ENCODE data around the gene ACADS.

The ACADS gene

DNA sequence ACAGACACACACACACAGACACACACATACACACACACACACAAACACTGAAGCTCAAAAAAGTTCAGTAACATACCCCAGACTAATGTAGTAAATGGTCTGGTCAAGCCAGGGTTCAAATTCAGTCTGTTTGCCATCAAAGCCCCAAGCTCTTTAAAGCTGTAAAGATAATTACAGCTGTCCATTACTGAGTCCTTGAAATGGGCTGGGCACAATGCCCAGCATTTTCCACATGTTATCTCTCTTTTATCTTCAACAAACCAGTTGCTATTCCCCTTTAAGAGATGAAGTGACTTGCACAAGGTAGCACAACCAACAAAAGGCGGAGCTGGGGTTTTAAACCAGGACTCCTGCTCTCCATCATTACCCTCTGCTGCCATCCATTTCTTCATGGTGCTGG is 23.0 kb upstream of the ACADS start:
- no peak for DNase-seq (ENCODE audit: low read depth)

DNA sequence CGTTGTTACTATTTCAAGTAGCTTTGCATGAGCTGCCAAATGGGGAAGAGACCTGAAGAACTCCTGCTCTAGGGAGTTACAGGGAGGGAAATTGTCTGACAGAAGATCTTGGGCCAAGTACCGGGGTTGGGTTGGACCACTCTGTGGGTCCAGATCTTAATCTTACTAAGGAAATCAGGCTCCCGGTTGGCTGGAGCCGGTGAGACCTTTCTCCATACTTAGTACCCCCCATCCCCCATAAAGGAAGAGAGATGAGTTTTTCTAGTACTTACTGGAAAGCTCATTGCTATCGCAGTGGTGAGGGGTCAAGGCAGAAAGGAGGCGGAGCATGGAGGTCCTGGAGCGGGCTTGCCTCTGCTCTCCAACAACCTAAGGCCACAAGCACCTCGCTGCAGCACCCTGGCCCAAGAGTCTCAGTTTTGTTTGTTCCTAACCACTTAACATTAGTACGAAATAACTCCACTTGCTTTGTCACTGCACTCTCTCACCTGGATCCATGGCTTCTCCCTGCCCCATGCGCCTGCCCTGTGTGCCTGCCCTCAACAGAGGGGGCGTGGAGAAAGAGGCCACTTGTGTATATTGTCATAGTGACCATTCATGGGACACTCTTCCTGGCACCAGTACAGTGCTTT is 22.2 kb upstream of the ACADS start:
- DNase-seq (ENCODE audit: low read depth): no peak

DNA sequence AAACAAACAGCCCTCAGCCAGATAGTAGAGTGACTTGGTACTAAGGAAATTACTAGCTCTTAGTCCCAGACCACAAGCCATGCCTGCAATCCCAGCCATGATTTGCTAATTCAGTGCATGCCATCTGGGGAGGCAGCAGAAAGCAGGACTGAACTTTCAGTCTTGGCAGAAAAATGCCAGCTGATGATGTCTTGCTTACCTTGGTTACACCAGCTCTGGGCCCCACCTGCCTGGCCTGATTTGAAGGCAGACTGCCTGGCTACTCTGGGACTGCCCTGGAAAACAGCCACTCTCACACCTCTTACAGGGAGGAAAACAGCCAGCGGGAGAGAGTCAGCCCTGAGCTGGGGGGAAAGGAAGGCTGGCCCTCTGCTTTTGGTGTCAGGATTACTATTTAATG is 20.0 kb upstream of the ACADS start:
- no peak for DNase-seq (ENCODE audit: low read depth)

DNA sequence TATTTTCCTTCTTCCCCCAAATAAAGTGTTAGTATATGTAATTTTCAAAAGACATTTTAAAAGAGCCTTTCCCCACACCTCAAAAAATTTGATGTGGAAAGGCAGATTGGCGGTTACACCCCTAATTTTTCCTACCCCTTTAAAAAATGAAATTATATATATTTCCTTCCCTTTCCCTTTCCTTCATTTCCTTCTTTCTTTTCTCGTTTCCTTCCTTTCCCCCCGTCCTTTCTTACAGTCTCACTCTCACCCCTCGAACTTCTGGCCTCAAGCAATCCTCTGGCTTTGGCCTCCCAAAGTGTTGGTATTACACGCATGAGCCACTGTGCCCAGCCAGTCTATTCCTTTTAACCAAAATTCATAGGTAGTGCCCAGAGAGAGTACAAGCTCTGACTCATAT is 19.6 kb upstream of the ACADS start:
- DNase-seq (ENCODE audit: low read depth): no peak

DNA sequence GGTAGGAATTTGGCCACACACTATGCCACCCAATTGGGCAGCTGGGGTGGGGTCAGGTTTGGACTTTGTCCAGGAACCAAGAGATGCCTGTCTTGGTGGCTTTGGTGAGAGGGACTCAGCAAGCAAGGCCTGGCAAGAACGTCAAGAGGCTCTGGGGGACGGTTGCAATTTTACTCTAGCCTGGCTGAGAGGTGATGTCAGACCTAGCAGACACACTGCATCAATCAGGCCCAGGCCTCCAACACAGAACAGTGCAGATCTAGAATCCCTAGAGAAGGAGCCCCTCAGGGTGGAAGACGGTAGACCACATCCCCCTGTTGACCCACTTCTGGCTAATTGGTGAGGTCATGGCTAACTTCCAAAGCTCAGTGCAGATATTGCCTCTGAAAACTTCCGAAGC is 17.0 kb upstream of the ACADS start:
- DNase-seq (ENCODE audit: low read depth): no peak

DNA sequence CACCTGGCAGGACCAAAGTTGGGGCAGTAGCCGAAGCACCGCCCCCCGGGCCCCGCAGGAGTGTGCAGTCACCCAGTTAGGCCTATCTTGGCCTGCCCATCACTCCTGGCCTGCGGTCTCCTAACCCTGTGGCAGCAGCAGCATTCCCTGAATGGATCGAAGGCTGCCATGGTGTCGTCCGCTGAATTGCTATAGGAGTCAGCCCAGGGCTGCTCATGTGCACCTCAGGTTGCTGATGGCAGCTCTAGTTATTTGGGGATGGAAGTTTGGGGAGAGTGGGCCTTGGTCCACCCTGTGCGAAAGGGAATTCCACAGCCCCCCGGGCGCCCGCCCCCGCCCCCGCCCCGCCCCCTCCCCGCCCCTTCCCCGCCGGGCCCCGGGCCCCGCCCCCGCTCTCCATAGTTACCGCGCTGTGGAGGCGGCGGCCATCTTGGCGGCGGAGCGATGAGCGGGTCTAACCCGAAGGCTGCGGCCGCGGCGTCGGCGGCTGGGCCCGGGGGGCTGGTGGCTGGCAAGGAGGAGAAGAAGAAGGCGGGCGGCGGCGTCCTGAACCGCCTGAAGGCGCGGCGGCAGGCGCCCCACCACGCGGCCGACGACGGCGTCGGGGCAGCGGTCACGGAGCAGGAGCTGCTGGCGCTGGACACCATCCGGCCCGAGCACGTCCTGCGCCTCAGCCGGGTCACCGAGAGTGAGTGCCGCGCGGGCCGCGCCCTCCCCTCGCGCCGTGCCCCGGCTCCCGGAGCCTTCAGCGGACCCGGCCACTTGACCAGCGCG is 15.4 kb upstream of the ACADS start, which contains the start of gene UNC119B:
Gene UNC119B (plus strand): TSS at position 428 of the 774 bp plus-strand sequence. CDS start 17 bp downstream, at position 445.
- DNase-seq (ENCODE audit: low read depth): peak; percentile 75

DNA sequence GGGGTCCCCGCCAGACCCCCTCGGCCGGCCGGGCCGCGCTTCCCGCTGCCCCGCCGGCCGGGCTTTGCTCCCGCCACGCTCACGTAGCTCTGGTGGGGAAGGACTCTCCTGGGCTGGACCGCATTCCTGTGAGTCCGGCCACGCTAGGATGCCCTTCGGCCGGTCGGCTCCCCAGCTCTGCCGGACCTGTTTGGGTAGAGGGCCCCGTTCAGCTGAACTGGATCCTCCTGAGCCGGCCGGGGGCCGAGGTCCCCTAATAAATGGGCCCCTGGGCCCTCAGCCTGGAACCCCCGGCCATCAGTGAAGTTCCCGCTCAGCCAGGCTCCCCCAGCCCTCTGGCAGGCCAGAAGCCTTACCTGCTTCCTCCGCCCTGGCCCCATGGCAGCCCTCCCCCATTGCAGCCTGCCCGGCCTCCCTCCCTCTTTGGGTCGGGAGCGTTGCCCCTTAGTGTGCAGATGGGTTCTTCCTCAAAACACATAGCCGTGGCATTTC is 14.8 kb upstream of the ACADS start:
- DNase-seq (ENCODE audit: low read depth): no peak

DNA sequence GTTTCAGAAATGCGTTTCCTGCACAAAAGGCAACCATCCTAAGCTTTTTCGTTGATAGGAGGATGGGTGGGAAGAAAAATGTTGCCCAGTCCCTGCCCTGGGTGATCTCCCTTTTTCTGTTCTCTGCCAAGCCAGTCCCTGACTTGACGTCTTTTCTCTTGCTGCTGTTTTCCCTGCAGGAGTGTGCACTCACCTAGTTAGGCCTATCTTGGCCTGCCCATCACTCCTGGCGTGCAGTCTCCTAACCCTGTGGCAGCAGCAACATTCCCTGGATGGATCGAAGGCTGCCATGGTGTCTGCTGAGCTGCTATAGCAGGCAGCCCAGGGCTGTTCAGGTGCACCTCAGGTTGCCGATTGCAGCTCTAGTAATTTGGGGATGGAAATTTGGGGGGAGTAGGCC is 14.2 kb upstream of the ACADS start:
- no peak for DNase-seq (ENCODE audit: low read depth)

DNA sequence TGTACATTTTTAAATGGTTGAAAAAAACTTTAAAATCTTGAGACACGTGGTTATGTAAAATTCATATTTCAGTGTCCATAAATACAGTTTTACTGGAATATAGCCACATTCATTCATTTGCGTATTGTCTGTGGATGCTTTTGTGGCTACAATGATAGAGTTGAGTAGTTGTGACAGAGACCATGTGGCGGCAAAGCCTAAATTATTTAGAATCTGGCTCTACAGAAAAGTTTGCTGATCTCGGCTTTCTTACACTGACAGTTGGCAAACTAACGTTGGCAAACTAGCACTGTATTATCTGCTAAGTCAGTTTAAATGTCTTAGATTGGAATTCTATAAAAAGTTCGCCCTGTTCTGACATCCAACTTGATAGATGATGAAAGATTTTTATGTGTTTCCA is 13.0 kb upstream of the ACADS start:
- no peak for DNase-seq (ENCODE audit: low read depth)

DNA sequence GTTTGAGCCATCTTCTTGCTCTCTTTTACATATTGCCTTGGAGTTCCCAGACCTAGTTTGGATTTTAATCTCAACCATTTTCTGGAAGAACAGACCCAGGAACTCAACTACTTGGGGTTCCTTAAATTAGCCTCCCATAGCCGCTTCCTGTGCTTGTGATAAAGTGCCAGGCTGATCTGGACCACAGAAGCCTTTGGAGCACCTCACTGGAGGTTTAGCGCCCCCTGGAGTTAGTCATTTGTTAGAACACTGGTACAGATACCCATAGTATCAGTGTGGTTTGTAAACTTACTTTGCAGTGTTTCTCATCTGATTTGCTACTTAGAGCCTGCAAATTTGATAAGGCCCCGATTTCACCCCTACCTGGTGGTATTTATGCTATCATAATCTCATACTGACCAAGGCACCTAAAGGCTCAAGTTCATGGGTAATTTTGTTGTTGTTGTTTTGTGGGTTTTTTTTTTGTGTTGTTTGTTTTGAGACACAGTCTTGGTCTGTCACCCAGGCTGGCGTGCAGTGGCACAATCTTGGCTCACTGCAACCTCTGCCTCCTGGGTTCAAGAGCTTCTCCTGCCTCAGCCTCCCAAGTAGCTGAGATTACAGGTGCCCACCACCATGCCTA is 11.7 kb upstream of the ACADS start:
- DNase-seq (ENCODE audit: low read depth): peak; percentile 73

DNA sequence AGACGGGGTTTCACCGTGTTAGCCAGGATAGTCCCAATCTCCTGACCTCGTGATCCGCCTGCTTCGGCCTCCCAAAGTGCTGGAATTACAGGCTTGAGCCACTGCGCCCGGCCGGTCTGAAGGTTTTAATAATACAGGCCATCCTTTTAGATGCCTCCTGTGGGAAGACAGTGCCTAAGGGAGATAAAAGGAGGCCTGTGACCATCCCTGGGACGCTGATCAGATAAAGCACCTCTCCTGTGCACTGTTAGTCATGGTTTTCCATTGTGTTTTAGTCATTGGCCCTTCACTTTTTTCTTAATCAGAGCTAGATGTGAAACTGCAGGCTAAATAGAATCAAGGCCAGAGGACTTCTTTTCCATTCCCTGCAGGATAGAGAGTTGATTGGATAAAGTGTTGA is 7.6 kb upstream of the ACADS start:
- DNase-seq (ENCODE audit: low read depth): no peak

DNA sequence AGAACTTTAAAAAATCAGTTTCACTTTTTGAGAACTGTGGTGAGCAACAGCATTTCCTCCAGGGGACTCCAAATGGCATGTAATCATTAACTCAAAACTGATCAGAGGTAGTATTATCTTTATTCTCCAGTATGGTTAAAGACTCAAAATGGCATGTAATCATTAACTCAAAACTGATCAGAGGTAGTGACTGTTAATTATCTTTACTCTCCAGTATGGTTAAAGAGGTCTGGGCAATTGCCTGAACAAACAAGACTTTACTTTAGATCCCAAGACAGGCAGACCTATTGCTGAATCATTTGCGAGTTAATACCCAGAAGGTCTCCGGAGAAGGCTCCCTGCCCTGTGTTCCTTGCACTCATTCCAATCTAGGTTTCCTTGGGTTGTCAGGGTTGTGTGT is 6.6 kb upstream of the ACADS start:
- no peak for DNase-seq (ENCODE audit: low read depth)

DNA sequence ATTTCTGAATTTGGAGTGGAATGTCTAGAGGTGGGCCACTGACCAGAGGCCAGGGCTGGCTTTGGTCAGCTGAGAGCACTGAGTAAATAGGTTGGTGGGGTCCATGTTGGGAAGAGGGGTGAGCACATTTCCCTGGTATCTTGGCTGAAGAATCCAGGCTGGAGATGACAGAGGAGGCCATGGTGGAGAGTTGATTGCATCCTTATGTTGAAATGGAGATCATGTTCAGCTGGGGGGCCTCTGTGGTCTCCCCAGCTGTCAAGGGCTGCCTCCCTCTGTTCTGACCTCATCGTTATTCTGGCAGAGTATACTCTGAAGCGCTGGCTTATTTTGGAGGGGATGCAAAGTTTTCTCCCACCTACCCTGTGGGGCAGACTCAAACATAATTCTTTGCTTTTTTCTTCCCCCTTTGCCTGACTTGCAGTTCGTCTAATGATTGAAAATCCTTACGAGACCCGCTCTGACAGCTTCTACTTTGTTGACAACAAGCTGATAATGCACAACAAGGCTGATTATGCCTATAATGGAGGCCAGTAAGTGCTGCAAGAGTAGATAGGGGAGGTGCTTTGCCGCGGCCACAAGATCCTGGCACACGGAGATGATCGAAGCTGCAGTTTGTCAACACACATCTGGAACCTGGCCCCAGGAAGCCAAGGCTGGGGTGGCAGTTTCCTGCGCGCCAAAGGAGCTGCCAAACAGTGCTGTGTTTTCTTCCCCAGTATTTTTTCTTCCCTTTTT is 6.0 kb upstream of the ACADS start:
- DNase-seq (ENCODE audit: low read depth): no peak

DNA sequence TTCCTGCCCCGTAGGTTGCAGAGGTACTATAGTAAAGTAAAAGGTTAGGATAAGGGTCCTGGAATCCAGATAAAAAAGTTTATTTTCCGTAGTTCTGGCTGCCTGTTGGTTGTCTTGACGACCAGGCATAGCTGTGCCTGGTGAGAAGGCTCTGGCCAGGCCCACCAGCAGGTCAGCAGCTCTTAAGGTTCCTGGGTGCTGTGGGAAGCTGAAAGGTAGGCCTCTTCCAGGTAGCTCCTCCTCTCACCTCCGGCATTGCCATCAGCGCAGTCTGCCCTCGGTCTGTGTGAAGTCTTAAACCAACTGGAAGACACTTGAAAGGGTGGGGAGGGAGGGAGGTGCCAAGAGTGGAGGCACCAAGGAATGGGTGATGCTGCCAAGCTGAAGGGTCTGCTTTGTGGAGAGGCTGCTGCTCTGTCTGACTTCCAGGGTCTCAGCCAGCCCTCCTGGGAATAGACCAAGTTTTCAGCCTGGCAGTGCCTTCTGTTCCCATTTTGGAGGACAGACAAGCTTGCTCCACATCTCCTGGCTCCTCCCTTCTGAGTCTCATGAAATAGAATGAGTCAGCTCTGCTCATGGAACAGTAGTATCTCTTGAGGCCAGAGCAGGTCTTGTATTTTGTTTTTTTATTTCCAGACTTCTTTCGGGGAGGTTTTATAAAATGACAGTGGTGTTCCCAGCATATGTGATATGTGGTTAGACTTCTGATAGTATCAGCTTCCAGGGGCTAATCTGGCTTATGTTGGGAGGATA is 5.2 kb upstream of the ACADS start:
- DNase-seq (ENCODE audit: low read depth): no peak

DNA sequence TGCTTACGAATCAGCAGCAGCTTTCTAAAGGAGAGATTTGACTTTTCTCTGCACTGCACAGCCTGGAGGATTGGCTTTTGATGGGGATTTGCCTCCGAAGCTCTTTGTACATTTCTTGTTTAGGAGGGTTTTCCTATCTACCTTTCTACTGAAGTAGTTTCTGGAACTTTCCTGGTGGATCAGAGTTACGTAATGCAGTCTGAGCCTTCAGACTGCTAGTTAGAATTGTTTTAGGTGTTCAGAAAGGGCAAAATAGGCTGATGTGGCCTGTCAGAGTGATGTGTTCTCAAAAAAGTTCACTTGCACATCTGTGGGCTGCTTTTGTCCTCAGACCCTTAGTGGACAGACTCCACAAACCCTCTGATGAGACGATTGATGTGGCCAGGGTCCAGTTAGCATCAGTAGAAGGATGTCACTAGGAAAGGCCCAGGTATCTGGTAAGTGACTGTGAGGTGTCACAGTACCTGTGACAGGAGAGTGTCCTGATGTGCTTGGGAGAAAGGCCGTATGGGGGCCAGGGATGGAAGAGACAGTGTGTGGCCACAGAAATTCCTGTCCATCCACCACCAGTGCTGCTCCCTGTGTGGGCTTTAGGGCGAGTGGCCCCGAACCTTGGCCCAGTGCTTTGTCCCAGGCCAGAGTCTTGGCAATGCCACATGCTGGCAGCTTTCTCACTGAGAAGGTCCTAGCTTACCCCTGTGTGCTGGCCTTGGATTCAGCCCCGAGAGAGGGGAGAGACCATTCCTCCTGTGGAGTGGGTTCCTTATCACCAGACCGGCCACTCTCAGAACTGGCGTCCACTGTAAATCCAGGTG is 4.4 kb upstream of the ACADS start:
- DNase-seq (ENCODE audit: low read depth): no peak

DNA sequence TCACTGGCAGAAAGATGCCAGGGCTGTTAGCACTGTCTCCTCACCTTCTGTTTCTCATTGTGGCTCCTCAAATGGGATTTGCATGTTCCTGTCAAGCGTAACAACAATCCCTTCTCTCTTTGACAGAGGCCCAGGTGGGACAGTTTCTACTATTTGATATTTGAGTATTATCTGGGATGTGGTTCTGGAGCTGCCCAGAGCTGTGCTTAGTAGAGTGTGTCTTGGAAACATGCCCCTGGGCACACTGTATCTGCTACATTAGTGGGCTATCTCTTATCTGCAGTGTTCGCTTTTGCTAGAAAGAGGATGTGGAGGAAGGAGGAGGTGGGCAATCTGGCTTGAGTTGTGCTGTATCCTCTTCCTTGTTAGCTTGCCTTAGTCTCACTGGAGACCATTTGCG is 3.8 kb upstream of the ACADS start:
- DNase-seq (ENCODE audit: low read depth): no peak

DNA sequence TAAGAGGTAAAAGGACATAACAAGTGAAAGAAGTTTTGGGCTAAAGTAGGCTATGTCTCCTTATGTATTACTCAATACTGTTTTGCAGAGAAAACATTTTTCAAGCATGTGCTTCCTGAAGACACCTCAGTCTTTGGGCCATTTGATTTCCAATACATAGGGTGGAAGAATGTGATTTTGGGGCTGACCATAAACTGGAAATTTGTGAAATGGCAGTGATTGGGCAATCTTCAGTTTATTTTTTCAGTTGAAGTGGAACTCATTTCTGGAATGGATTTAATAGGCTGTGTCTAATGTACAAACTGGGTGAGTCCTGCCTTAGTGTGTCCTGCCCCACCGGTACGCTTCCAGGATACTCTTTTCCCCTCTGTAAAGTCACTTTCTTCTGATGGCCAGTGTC is 2.8 kb upstream of the ACADS start:
- no peak for DNase-seq (ENCODE audit: low read depth)

DNA sequence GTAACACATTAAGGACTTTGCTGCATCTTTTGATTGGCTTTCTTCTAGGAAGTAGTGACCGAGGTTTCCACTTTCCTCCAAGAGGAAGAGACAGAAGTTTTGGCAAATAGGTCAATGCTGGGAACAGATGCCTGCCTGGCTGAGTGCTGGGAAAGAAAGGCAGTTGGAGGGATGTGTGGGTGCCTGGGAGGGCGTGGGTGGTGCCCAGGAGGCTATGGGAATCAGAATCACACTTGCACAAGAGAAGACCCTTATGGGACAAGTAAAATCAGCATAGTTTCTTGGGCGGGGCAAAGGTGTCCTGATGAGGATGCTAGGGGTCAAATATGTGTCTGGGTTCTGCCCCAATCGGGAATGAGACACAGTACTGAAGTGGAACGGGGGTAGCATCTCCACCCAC is 906 bp upstream of the ACADS start:
- no peak for DNase-seq (ENCODE audit: low read depth)

DNA sequence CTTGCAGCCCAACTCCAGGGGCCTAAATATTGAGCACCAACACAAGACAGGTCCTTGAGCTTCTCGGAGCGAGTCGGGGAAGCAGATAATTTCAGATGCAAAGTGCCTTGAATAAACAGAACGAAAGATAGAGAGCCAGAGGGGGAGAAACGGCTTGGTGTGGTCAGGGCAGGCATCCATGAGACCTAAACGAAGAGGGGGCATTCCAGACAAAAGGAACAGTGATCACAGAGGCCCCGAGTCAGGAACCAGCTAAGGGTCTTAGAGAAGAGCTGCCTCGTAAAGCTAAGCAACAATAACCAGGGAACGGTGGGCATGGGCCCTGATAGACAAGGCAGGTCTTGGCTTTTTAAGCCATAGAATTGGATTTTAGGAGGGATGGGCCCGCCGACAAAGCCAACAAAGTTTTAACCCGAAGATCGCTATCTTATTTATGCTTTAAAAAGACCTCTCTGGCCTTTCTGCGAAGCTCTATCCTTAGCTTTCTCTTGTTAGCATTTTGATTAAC is 421 bp upstream of the ACADS start:
- no peak for DNase-seq (ENCODE audit: low read depth)

DNA sequence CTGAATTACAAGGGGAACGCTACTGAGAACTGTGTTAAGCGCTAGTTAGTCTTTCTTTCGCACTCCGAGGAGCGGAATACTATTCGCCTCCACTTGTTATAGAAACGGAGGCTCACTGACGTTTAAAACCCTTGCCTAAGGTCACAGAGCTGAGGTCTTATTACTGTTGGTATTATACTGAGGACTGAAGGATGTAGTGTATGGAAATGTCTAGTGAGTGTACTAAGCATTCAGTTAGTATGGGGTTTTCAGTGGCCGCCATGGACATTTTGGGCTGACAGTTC is 826 bp downstream of the ACADS start:
- no peak for DNase-seq (ENCODE audit: low read depth)

DNA sequence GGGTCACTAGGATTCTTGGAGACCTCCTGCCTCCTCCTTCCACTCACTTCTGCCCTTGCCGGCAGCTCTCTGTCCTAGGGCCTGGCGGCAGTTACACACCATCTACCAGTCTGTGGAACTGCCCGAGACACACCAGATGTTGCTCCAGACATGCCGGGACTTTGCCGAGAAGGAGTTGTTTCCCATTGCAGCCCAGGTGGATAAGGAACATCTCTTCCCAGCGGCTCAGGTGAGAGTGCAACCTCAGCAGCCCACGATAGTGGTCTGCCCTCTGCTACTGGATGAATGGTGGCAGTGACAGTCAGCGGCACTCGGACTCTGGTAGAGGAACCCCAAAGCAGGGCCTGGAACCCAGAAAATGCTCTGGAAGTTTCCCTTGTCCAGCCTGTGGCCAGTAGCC is 1.3 kb downstream of the ACADS start:
- DNase-seq (ENCODE audit: low read depth): no peak

Data from stimulated activated CD4-positive, alpha-beta T cell treated with anti-CD3 and anti-CD28 coated beads, Interleukin-2, amount 100 ng/mL, for 4 hours (primary cell).